Measurements from ENCODE around the gene GPC5. TPM values are rescaled to one million over a fixed set of nuclear protein-coding genes. Genes with fewer than 3 reads are reported as not detected.

GPC5 gene
- total RNA-seq, 1 donor from 2014 or later, result 0.07 TPM

DNA sequence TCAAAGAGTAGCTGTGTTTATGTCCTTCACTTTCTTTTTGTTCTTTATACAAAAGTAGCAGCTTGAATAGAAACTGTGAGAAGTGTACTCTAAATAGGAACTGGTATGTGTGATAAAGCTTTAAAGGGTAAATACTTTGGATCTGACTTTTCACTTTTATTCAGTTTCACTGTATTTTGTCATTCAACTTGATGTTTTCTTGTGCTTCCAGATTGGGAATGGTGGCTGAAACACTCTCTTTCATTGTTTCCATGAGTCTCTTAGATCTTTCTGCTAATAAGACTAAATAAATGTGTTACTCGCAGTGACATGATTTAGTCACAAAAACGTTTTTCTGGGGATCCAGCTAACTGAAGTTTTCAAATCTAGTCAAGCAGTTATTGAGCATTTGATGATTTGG is 133.2 kb downstream of the GPC5 start:
- Histone ChIP-seq H3K36me3 (no peaks in the 10 kb centered on the region), H3K79me2 (ENCODE audit: low read depth) (no peaks in the 10 kb centered on the region), H3K9me3 (ENCODE audit: low read depth) (no peaks in the 10 kb centered on the region), H2AFZ (replicated peaks) (no peak overlapping the region), H3F3A (ENCODE audit: low read depth) (no peaks in the 10 kb centered on the region), H3K9ac (no peak overlapping the region), H3K4me1 (no peaks in the 10 kb centered on the region), H3K4me2 (no peak overlapping the region), H3K27ac (no peak overlapping the region), H3K27me3 (no peaks in the 10 kb centered on the region), H4K20me1 (ENCODE audit: low read depth) (no peaks in the 10 kb centered on the region), H3K4me3 (no peak overlapping the region)
- H3K36me3 Mint-ChIP-seq, result no peaks in the 10 kb centered on the region
- peaks cover 15% of the 10 kb centered on the region for H3K4me1 Mint-ChIP-seq
- H3K9me3 Mint-ChIP-seq, result peaks cover 4% of the 10 kb centered on the region
- DNase-seq (ENCODE audit: low spot score), result no peak
- no peak overlapping the region for H3K27ac Mint-ChIP-seq
- TF ChIP-seq, protein P1, sequence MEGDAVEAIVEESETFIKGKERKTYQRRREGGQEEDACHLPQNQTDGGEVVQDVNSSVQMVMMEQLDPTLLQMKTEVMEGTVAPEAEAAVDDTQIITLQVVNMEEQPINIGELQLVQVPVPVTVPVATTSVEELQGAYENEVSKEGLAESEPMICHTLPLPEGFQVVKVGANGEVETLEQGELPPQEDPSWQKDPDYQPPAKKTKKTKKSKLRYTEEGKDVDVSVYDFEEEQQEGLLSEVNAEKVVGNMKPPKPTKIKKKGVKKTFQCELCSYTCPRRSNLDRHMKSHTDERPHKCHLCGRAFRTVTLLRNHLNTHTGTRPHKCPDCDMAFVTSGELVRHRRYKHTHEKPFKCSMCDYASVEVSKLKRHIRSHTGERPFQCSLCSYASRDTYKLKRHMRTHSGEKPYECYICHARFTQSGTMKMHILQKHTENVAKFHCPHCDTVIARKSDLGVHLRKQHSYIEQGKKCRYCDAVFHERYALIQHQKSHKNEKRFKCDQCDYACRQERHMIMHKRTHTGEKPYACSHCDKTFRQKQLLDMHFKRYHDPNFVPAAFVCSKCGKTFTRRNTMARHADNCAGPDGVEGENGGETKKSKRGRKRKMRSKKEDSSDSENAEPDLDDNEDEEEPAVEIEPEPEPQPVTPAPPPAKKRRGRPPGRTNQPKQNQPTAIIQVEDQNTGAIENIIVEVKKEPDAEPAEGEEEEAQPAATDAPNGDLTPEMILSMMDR (IDR thresholded peaks at IDR 0.05), result no peak
- no peak for TF ChIP-seq EZH2 (IDR thresholded peaks at IDR 0.05)
- TF ChIP-seq EZH2phosphoT487 (IDR thresholded peaks at IDR 0.05), result no peak
- no peak overlapping the region for H3K4me3 Mint-ChIP-seq
- no peaks in the 10 kb centered on the region for H3K27me3 Mint-ChIP-seq (ENCODE audit: insufficient read depth, low read depth)

DNA sequence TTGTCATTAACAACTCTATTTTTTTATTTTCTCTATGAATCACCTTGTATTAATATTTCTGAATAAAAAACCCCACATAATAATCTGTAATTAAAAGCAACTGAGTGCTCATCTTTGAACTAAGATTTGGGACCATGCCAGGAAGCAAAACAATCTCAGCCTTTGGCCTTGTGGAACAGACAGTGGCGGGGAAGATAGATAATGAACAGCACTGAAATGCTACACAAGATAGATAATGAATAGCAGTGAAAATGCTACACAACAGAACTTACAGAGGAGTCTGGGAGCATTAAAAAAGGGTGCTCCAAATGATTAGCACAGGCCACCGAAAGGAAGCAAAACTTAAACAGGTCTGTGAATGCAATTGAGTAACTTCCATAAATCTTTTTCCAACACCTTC is 134.9 kb downstream of the GPC5 start:
- Histone ChIP-seq H3K4me1 (no peaks in the 10 kb centered on the region), H3K9ac (no peak overlapping the region), H3K79me2 (ENCODE audit: low read depth) (no peaks in the 10 kb centered on the region), H3K27ac (no peak overlapping the region), H3K4me3 (no peak overlapping the region), H4K20me1 (ENCODE audit: low read depth) (no peaks in the 10 kb centered on the region), H3K9me3 (ENCODE audit: low read depth) (no peaks in the 10 kb centered on the region), H3K27me3 (no peaks in the 10 kb centered on the region), H3K4me2 (no peak overlapping the region), H3F3A (ENCODE audit: low read depth) (no peaks in the 10 kb centered on the region), H2AFZ (replicated peaks) (no peak overlapping the region), H3K36me3 (no peaks in the 10 kb centered on the region)
- Mint-ChIP-seq H3K4me1 (peaks cover 16% of the 10 kb centered on the region), H3K9me3 (peaks cover 3% of the 10 kb centered on the region), H3K27me3 (ENCODE audit: insufficient read depth, low read depth) (no peaks in the 10 kb centered on the region), H3K4me3 (no peak overlapping the region), H3K36me3 (no peaks in the 10 kb centered on the region), H3K27ac (no peak overlapping the region)
- no peak for DNase-seq (ENCODE audit: low spot score)
- TF ChIP-seq, protein P1 (IDR thresholded peaks at IDR 0.05), result no peak
- TF ChIP-seq EZH2phosphoT487 (IDR thresholded peaks at IDR 0.05), result no peak
- TF ChIP-seq EZH2 (IDR thresholded peaks at IDR 0.05), result no peak

DNA sequence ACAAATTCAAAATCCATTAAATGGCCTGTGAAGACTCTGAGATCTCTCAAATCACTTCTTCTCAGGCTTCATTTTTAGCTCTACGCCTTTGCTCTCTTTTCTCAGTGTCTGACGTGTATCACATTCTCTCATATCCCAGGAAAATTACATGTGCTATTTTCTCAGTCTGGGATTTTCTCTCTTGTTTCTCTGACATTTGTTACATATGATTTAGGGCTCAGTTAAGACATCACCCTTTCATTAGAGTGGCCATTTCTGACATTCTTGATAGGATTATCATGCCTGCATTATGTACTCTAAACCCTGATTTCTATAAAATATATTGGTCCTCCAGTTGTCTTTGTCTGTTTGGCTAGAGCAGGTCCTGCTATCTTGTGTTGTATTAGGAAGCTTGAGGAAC is 136.6 kb downstream of the GPC5 start:
- H3K27ac ChIP-seq, result no peak overlapping the region
- Mint-ChIP-seq H3K4me1 (peaks cover 16% of the 10 kb centered on the region), H3K9me3 (no peaks in the 10 kb centered on the region), H3K27ac (no peak overlapping the region), H3K36me3 (no peaks in the 10 kb centered on the region), H3K27me3 (ENCODE audit: insufficient read depth, low read depth) (no peaks in the 10 kb centered on the region), H3K4me3 (no peak overlapping the region)
- no peaks in the 10 kb centered on the region for H4K20me1 ChIP-seq (ENCODE audit: low read depth)
- no peaks in the 10 kb centered on the region for H3F3A ChIP-seq (ENCODE audit: low read depth)
- no peak for TF ChIP-seq EZH2 (IDR thresholded peaks at IDR 0.05)
- TF ChIP-seq, protein P1 (IDR thresholded peaks at IDR 0.05), result no peak
- no peak for TF ChIP-seq EZH2phosphoT487 (IDR thresholded peaks at IDR 0.05)
- no peaks in the 10 kb centered on the region for H3K27me3 ChIP-seq
- H2AFZ ChIP-seq (replicated peaks), result no peak overlapping the region
- H3K36me3 ChIP-seq, result no peaks in the 10 kb centered on the region
- no peaks in the 10 kb centered on the region for H3K9me3 ChIP-seq (ENCODE audit: low read depth)
- no peak for DNase-seq (ENCODE audit: low spot score)
- no peaks in the 10 kb centered on the region for H3K79me2 ChIP-seq (ENCODE audit: low read depth)
- no peak overlapping the region for H3K9ac ChIP-seq
- no peak overlapping the region for H3K4me3 ChIP-seq
- no peak overlapping the region for H3K4me2 ChIP-seq
- H3K4me1 ChIP-seq, result no peaks in the 10 kb centered on the region
